ENCODE data around the gene FOLR1. TPM values are rescaled to one million over a fixed set of nuclear protein-coding genes. Genes with fewer than 3 reads are reported as not detected.

FOLR1 gene
- total RNA-seq, 1 experiment from 2014 or later, result not detected

DNA sequence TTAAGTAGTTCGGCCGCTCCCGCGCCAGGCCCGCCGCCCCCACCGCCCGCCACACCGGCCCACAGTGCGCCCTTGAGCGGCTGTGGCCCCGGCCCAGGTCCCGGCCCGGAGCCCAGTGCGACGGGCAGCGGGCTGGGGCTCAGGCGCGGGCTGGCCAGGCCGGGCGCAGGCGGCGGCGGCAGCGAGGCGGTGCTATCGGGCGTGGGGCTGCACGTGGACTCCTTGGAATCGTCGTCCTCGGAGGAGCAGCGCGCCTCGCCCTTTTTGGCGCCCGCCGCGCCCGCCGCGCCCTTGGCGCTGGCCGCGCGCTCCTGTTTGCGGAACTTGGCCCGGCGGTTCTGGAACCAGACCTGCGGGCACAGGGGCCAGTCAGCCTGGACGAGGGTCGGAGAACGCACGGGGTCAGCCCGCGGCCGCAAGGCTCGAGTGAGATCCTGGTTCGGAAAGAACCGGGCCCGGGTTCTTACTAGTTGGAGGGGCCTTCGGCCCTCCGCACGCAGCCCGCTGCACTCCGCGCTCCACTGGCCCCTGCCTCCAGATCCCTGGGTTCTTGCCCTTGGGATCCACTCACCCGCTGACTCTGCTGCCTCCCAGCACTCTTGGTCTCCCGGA, 48.0 kb downstream of the FOLR1 start:
- Histone ChIP-seq H3K36me3 (ENCODE audit: control insufficient read depth, insufficient read depth, low read length) (peaks cover 5% of the 10 kb centered on the region), H3K27ac (ENCODE audit: low read length) (peak overlapping the region; percentile 60; the same call in 1 of the 2 replicates), H3K9me3 (ENCODE audit: control insufficient read depth, insufficient read depth, low read depth, low read length) (no peaks in the 10 kb centered on the region), H3K4me1 (ENCODE audit: control insufficient read depth, insufficient read depth, low read length) (peaks cover 15% of the 10 kb centered on the region), H3K4me3 (ENCODE audit: low read depth in 2 of 2, low read length in 2 of 2) (peak overlapping the region; percentile 28 to 46), H3K27me3 (ENCODE audit: control insufficient read depth, insufficient read depth, low read length) (no peaks in the 10 kb centered on the region)
- intact Hi-C loops (cut with micrococcal nuclease; ENCODE audit: unreplicated experiment) (no loop called here), in situ Hi-C loops (cut with HindIII; ENCODE audit: low pct_unique_long_range_greater_than_20kb, low sequenced_read_pairs) (no loop called here)
- ATAC-seq (peak; percentile 63), DNase-seq (ENCODE audit: low read depth, low spot score) (no peak)
- TF ChIP-seq, protein P1, sequence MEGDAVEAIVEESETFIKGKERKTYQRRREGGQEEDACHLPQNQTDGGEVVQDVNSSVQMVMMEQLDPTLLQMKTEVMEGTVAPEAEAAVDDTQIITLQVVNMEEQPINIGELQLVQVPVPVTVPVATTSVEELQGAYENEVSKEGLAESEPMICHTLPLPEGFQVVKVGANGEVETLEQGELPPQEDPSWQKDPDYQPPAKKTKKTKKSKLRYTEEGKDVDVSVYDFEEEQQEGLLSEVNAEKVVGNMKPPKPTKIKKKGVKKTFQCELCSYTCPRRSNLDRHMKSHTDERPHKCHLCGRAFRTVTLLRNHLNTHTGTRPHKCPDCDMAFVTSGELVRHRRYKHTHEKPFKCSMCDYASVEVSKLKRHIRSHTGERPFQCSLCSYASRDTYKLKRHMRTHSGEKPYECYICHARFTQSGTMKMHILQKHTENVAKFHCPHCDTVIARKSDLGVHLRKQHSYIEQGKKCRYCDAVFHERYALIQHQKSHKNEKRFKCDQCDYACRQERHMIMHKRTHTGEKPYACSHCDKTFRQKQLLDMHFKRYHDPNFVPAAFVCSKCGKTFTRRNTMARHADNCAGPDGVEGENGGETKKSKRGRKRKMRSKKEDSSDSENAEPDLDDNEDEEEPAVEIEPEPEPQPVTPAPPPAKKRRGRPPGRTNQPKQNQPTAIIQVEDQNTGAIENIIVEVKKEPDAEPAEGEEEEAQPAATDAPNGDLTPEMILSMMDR (IDR thresholded peaks at IDR 0.05), result no peak
- TF ChIP-seq, protein P2, sequence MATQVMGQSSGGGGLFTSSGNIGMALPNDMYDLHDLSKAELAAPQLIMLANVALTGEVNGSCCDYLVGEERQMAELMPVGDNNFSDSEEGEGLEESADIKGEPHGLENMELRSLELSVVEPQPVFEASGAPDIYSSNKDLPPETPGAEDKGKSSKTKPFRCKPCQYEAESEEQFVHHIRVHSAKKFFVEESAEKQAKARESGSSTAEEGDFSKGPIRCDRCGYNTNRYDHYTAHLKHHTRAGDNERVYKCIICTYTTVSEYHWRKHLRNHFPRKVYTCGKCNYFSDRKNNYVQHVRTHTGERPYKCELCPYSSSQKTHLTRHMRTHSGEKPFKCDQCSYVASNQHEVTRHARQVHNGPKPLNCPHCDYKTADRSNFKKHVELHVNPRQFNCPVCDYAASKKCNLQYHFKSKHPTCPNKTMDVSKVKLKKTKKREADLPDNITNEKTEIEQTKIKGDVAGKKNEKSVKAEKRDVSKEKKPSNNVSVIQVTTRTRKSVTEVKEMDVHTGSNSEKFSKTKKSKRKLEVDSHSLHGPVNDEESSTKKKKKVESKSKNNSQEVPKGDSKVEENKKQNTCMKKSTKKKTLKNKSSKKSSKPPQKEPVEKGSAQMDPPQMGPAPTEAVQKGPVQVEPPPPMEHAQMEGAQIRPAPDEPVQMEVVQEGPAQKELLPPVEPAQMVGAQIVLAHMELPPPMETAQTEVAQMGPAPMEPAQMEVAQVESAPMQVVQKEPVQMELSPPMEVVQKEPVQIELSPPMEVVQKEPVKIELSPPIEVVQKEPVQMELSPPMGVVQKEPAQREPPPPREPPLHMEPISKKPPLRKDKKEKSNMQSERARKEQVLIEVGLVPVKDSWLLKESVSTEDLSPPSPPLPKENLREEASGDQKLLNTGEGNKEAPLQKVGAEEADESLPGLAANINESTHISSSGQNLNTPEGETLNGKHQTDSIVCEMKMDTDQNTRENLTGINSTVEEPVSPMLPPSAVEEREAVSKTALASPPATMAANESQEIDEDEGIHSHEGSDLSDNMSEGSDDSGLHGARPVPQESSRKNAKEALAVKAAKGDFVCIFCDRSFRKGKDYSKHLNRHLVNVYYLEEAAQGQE (IDR thresholded peaks at IDR 0.05; ENCODE audit: insufficient read depth in 1 of 2, low read depth in 2 of 2, low read length in 1 of 2), result no peak
- 0 out of 2 replicates have a peak, but pooled peaks have one; percentile 11 for TF ChIP-seq POLR2AphosphoS5 (IDR thresholded peaks at IDR 0.05; ENCODE audit: low read depth, low read length)
- TF ChIP-seq SIN3A (IDR thresholded peaks at IDR 0.05; ENCODE audit: borderline replicate concordance, insufficient read depth, low read depth, low read length), result peak; percentile 72; the same call in 1 of the 2 replicates
- TF ChIP-seq TCF7L2 (IDR thresholded peaks at IDR 0.05; ENCODE audit: low read depth, low read length), result no peak
- ChIA-PET CTCF (interaction anchor here (1.2 kb wide), 1 partner anchor 191 kb away, joined by 4 read pairs; no protein-coding TSS in a partner anchor), POLR2A (no interaction called here)
- BruUV-seq (replicated peaks), result no TSS peak

DNA sequence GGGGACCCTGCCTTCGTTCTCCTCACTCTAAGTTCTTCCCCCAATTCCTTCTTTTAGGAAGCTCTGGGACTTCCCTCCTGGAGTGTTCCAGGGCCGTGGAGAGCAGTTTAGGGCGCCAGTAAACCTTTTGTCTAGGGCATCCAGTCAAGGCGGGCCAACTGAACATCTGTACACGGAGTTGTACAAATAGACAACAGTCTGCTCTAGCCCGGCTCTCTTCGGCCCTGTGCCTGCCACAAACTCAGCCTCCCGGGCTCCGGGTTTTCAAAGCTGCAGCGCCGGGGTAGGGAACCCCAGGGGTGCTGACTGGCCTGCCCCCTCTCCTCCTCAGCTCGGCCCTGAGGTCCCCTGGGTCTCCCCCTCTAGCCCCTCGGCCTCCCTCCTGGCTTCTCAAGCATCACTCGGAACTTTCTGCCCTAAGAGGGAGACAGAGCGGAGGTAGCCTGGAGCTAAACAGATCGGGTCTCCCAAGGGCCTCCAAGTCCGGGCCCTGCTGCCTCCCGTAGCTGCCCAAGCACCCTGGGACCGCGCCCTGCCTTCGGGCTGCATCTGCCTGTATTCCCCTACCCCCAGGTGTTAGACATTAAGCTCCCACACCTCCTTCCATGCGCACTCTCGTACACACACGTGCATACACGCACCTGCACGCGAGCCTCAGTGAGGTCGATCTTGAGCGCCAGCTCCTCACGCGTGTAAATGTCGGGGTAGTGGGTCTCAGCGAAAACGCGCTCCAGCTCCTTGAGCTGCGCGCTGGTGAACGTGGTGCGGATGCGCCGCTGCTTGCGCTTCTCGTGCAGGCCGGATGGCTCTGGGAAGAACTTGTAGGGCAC, 48.7 kb downstream of the FOLR1 start:
- DNase-seq (ENCODE audit: low read depth, low spot score) (no peak), ATAC-seq (no peak)
- intact Hi-C loops (cut with micrococcal nuclease; ENCODE audit: unreplicated experiment), result no loop called here
- peaks cover 5% of the 10 kb centered on the region for H3K36me3 ChIP-seq (ENCODE audit: control insufficient read depth, insufficient read depth, low read length)
- no TSS peak for BruUV-seq (replicated peaks)
- POLR2A ChIA-PET, result no interaction called here
- CTCF ChIA-PET, result interaction anchor here (1.2 kb wide), 1 partner anchor 191 kb away, joined by 4 read pairs; no protein-coding TSS in a partner anchor
- TF ChIP-seq, protein P1 (IDR thresholded peaks at IDR 0.05), result no peak
- TF ChIP-seq, protein P2 (IDR thresholded peaks at IDR 0.05; ENCODE audit: insufficient read depth in 1 of 2, low read depth in 2 of 2, low read length in 1 of 2), result no peak
- TF ChIP-seq POLR2AphosphoS5 (IDR thresholded peaks at IDR 0.05; ENCODE audit: low read depth, low read length), result no peak
- no peak for TF ChIP-seq TCF7L2 (IDR thresholded peaks at IDR 0.05; ENCODE audit: low read depth, low read length)
- TF ChIP-seq SIN3A (IDR thresholded peaks at IDR 0.05; ENCODE audit: borderline replicate concordance, insufficient read depth, low read depth, low read length), result no peak
- in situ Hi-C loops (cut with HindIII; ENCODE audit: low pct_unique_long_range_greater_than_20kb, low sequenced_read_pairs), result no loop called here
- H3K27me3 ChIP-seq (ENCODE audit: control insufficient read depth, insufficient read depth, low read length), result 0 out of 2 replicates have a peak, but pooled peaks cover 2% of the 10 kb centered on the region
- no peaks in the 10 kb centered on the region for H3K9me3 ChIP-seq (ENCODE audit: control insufficient read depth, insufficient read depth, low read depth, low read length)
- peaks cover 15% of the 10 kb centered on the region for H3K4me1 ChIP-seq (ENCODE audit: control insufficient read depth, insufficient read depth, low read length)
- H3K27ac ChIP-seq (ENCODE audit: low read length), result peak overlapping the region; percentile 60; the same call in 1 of the 2 replicates
- peak overlapping the region in 1 of 2 experiments; percentile 28; a peak in 1 of 4 replicates for H3K4me3 ChIP-seq (ENCODE audit: low read depth in 2 of 2, low read length in 2 of 2)
